ENCODE results near the gene MRPL14. TPM values are rescaled to one million over a fixed set of nuclear protein-coding genes. Genes with fewer than 3 reads are reported as not detected.

MRPL14 gene
- total and polyA plus RNA-seq, 2 of the 4 experiments (the other 2 are of a cell fraction), result 43.7 to 87.9 TPM

DNA sequence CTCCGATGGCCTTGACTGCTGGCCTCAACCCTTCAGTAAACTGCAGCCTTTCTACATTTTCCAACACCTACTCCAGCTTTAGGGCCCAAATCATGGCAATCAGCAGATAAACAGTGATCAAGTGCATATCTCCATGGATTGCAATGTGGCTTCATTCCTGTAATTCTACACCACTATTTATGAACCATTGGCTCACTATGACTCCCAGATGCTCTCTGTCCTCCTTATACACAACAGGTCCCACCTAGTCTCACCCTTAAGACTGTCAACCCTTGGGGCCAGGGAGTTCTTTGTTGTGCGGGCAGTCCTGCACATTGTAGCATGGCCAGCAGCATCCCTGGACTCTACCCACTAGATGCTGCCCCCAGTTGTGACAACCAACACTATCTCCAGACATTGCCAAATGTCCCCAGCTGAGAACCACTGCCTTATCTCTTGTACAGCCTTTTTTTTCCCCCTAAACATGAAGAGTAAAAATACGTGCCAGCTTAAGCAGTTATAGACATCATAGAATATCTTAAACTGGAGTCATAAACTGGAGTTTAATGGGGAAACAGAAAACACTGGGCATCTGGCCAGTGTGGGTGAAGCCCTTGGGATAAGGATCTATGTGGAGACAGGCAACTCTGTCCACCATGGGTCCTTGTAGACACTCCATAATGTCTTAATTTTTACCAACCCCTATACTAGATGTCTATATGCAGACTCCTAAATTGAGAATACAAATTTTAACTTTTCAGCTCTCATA is 21.1 kb downstream of the MRPL14 start:
- ChIA-PET POLR2A (ENCODE audit: unreplicated experiment) (no interaction called here), CTCF (no interaction called here)
- Histone ChIP-seq H4K8ac (ENCODE audit: low read depth in 2 of 2, low read length in 2 of 2) (no peak overlapping the region), H2BK120ac (ENCODE audit: low read depth, low read length) (no peak overlapping the region), H3K27ac (ENCODE audit: insufficient read depth, low read length) (peak overlapping the region; percentile 38; the same call in 1 of the 2 replicates), H3K14ac (replicated peaks; ENCODE audit: low read depth, low read length) (0 out of 2 replicates have a peak overlapping the region, but pooled peaks have one; percentile 12), H2BK20ac (ENCODE audit: low read depth, low read length) (no peak overlapping the region), H4K5ac (ENCODE audit: low read depth, low read length) (no peak overlapping the region), H4K20me1 (ENCODE audit: insufficient read depth, low read length) (peaks cover 39% of the 10 kb centered on the region), H3K18ac (ENCODE audit: low read depth, low read length) (no peak overlapping the region), H3K9me1 (ENCODE audit: insufficient read depth, low read length) (peaks cover 22% of the 10 kb centered on the region; the same call in 1 of the 2 replicates), H3K4me3 (ENCODE audit: insufficient read depth, low read depth, low read length) (no peak overlapping the region), H2AFZ (replicated peaks; ENCODE audit: low read length, poor library complexity) (no peak overlapping the region), H3K79me1 (ENCODE audit: low read depth in 1 of 2, low read length in 2 of 2) (peaks cover 36 to 56% of the 10 kb centered on the region in 2 experiments), H2AK5ac (ENCODE audit: low read depth, low read length) (no peak overlapping the region; the same call in 1 of the 2 replicates), H3K9ac (ENCODE audit: low read depth, low read length) (no peak overlapping the region), H3K36me3 (ENCODE audit: control insufficient read depth, insufficient read depth, low read length) (peaks cover 43% of the 10 kb centered on the region), H2BK5ac (ENCODE audit: low read depth, low read length, poor library complexity, severe bottlenecking) (no peak overlapping the region), H2BK15ac (ENCODE audit: low read depth, low read length) (no peak overlapping the region), H2AK9ac (replicated peaks; ENCODE audit: low read depth, low read length, poor library complexity) (no peak overlapping the region), H3K4me2 (ENCODE audit: low read depth, low read length) (no peak overlapping the region), H3K4me1 (ENCODE audit: control insufficient read depth, insufficient read depth, low read length) (peaks cover 14% of the 10 kb centered on the region), H3K23ac (ENCODE audit: low read depth, low read length) (no peak overlapping the region), H3K27me3 (ENCODE audit: control insufficient read depth, insufficient read depth, low read length) (no peaks in the 10 kb centered on the region), H3K56ac (ENCODE audit: extremely low read depth, insufficient read depth, low read length) (no peak overlapping the region), H3K4ac (ENCODE audit: low read depth, low read length) (no peak overlapping the region), H3K9me3 (ENCODE audit: control insufficient read depth, insufficient read depth, low read length) (no peaks in the 10 kb centered on the region), H4K91ac (ENCODE audit: insufficient read depth, low read depth, low read length) (no peak overlapping the region)
- ATAC-seq (ENCODE audit: low read depth) (peak; percentile 71), DNase-seq (peak; percentile 62)
- dilution Hi-C loops (cut with HindIII; ENCODE audit: low sequenced_read_pairs, unreplicated experiment) (no loop called here), in situ Hi-C loops (cut with MboI; ENCODE audit: low sequenced_read_pairs) (loop anchor here (5.0 kb wide), 1 partner anchor 131 kb away; no protein-coding TSS in a partner anchor), intact Hi-C loops (cut with micrococcal nuclease) (no loop called here)
- TF ChIP-seq, protein P1, sequence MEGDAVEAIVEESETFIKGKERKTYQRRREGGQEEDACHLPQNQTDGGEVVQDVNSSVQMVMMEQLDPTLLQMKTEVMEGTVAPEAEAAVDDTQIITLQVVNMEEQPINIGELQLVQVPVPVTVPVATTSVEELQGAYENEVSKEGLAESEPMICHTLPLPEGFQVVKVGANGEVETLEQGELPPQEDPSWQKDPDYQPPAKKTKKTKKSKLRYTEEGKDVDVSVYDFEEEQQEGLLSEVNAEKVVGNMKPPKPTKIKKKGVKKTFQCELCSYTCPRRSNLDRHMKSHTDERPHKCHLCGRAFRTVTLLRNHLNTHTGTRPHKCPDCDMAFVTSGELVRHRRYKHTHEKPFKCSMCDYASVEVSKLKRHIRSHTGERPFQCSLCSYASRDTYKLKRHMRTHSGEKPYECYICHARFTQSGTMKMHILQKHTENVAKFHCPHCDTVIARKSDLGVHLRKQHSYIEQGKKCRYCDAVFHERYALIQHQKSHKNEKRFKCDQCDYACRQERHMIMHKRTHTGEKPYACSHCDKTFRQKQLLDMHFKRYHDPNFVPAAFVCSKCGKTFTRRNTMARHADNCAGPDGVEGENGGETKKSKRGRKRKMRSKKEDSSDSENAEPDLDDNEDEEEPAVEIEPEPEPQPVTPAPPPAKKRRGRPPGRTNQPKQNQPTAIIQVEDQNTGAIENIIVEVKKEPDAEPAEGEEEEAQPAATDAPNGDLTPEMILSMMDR (conservative IDR thresholded peaks at IDR 0.05; ENCODE audit: low read depth, low read length), result no peak
- TF ChIP-seq RAD21 (IDR thresholded peaks at IDR 0.05; ENCODE audit: low read length) (no peak), POLR2A (IDR thresholded peaks at IDR 0.05; ENCODE audit: low read depth, low read length) (no peak), MXI1 (IDR thresholded peaks at IDR 0.05; ENCODE audit: borderline replicate concordance, low read depth, low read length) (no peak), CHD1 (IDR thresholded peaks at IDR 0.05; ENCODE audit: low read depth, low read length) (no peak), CEBPB (IDR thresholded peaks at IDR 0.05; ENCODE audit: low read depth, low read length) (no peak), FOS (IDR thresholded peaks at IDR 0.05; ENCODE audit: low read depth, low read length) (no peak), RCOR1 (IDR thresholded peaks at IDR 0.05; ENCODE audit: insufficient replicate concordance, low read length) (no peak), SMC3 (IDR thresholded peaks at IDR 0.05; ENCODE audit: low read depth, low read length) (no peak), MAZ (IDR thresholded peaks at IDR 0.05; ENCODE audit: borderline replicate concordance, low read depth, low read length) (no peak), BHLHE40 (IDR thresholded peaks at IDR 0.05; ENCODE audit: low read depth, low read length) (no peak), MAFK (IDR thresholded peaks at IDR 0.05; ENCODE audit: low read depth, low read length) (no peak)
- TF ChIP-seq, protein P2, sequence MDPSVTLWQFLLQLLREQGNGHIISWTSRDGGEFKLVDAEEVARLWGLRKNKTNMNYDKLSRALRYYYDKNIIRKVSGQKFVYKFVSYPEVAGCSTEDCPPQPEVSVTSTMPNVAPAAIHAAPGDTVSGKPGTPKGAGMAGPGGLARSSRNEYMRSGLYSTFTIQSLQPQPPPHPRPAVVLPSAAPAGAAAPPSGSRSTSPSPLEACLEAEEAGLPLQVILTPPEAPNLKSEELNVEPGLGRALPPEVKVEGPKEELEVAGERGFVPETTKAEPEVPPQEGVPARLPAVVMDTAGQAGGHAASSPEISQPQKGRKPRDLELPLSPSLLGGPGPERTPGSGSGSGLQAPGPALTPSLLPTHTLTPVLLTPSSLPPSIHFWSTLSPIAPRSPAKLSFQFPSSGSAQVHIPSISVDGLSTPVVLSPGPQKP (IDR thresholded peaks at IDR 0.05; ENCODE audit: borderline replicate concordance, low read depth, low read length), result no peak
- TF ChIP-seq, protein P3, sequence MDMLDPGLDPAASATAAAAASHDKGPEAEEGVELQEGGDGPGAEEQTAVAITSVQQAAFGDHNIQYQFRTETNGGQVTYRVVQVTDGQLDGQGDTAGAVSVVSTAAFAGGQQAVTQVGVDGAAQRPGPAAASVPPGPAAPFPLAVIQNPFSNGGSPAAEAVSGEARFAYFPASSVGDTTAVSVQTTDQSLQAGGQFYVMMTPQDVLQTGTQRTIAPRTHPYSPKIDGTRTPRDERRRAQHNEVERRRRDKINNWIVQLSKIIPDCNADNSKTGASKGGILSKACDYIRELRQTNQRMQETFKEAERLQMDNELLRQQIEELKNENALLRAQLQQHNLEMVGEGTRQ (IDR thresholded peaks at IDR 0.05; ENCODE audit: low read depth, low read length), result no peak
- no CpG with 5 or more reads among the region's 3 CpGs for WGBS, 2 experiments (ENCODE audit: extremely low coverage in 2 of 2, insufficient read length in 1 of 2)
- no TSS peak for BruUV-seq (replicated peaks)

Data from IMR-90 (cell line).